C4-2B (cell line): ENCODE data around the gene GMDS.
"Not testable (repeated sequence)": the region's sequence is repeated elsewhere in the genome, so short reads cannot be mapped to it uniquely, and the experiment has no call there.

Experiments used
- H3K27ac ChIP-seq: fragments of 450-650 bp; 2 replicates; pipeline ENCODE4 v1.5.1; 2017
- ZFX ChIP-seq: fragments of 450-650 bp; IDR thresholded peaks from 2 replicates; pipeline ENCODE4 v1.6.1; 2017
- TF ChIP-seq, protein P1 (sequence below): fragments of 450-650 bp; conservative IDR thresholded peaks from 2 replicates; pipeline ENCODE4 v1.5.1; 2017; ENCODE audit warnings: mild to moderate bottlenecking

GMDS gene

GRCh38 chr6:1756472-1757129, 488.8 kb downstream of the GMDS start:
- TF ChIP-seq, protein P1, sequence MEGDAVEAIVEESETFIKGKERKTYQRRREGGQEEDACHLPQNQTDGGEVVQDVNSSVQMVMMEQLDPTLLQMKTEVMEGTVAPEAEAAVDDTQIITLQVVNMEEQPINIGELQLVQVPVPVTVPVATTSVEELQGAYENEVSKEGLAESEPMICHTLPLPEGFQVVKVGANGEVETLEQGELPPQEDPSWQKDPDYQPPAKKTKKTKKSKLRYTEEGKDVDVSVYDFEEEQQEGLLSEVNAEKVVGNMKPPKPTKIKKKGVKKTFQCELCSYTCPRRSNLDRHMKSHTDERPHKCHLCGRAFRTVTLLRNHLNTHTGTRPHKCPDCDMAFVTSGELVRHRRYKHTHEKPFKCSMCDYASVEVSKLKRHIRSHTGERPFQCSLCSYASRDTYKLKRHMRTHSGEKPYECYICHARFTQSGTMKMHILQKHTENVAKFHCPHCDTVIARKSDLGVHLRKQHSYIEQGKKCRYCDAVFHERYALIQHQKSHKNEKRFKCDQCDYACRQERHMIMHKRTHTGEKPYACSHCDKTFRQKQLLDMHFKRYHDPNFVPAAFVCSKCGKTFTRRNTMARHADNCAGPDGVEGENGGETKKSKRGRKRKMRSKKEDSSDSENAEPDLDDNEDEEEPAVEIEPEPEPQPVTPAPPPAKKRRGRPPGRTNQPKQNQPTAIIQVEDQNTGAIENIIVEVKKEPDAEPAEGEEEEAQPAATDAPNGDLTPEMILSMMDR, result no peak
- TF ChIP-seq ZFX, result no peak
- H3K27ac ChIP-seq, result no peak overlapping the region

DNA sequence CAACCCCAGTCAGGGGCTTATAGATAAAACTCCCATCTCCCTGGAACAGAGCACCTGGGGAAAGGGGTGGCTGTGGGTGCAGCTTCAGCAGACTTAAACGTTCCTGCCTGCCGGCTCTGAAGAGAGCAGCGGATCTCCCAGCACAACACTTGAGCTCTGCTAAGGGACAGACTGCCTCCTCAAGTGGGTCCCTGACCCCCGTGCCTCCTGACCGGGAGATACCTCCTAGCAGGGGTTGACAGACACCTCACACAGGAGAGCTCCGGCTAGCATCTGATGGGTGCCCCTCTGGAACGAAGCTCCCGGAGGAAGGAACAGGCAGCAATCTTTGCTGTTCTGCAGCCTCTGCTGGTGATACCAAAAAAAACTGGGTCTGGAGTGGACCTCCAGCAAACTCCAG, 494.3 kb downstream of the GMDS start:
- not testable (repeated sequence) for H3K27ac ChIP-seq

DNA sequence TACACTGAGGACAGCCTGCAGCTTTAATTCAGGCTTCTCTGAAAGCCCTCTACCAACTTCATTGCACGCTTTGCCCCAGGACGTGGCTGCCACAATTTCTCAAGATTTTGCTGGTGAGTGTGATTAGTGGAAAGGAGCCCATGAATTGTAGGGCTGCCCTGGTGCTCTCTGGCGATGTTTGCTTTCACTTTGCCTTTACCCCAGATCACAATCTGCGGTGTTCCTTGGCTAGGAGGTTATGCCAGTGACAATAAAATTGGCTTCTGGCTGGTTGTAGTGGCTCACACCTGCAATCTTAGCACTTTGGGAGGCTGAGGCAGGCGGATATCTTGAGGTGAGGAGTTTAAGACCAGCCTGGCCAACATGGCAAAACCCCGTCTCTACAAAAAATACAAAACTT, 496.4 kb downstream of the GMDS start:
- no peak overlapping the region for H3K27ac ChIP-seq
- TF ChIP-seq, protein P1, result no peak
- TF ChIP-seq ZFX, result no peak

DNA sequence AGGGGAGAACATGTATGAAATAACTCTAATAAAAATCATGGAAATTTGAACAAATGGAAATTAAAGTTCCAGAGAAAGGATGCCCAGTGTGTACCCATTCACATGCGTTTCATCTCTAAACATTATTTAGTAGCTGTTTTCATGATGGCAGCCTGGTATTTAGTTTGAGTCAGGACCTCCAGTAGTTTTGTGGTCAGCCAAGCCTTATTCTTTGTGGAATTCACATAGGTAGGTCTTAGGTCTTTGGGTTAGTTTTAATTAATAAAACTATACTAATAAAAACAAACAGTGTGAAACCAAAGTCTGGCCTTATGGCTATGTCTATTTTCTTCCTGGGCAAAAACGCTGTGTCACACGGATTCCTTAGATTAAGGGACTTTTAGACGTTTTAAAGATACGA, 497.9 kb downstream of the GMDS start:
- TF ChIP-seq, protein P1, result no peak
- no peak for TF ChIP-seq ZFX
- no peak overlapping the region for H3K27ac ChIP-seq

DNA sequence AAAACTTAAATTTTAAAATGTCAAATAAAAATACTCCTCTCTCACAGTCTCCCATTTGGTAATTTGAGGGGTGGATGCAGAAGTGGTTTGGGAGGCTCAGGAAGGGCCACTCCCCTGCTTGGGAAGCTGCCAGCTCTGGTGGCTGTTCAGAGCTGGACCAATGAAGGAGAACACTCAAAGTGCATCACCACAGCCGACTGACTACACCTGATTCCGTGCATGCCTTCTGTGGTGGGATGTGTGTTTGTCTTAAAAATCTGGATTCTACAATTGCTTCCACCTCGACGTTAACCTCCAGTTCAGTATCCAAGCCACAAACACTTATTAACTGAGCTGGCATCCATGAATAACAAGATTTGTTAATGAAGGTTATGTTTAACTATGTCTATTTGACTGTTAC, 498.4 kb downstream of the GMDS start:
- TF ChIP-seq ZFX, result no peak
- H3K27ac ChIP-seq, result no peak overlapping the region

DNA sequence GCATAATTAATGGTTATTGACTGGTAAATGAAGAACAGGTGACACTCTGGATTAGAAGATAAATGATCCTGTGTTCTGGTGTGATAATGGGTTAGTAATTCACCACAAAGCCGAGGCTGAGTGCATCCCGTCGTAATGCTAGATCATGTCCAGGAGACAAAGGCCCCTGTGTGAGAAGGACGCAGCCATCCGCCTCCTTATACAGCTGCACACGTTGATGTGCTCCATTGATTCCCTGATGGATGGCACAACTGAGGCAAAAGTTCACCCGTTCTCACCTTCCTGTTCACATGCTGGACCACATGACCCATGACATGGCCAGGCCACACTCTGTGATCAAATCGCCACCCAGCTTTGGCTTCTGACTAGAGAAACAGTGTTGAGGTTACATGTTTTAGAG, 499.6 kb downstream of the GMDS start:
- TF ChIP-seq ZFX, result no peak
- TF ChIP-seq, protein P1, result no peak
- no peak overlapping the region for H3K27ac ChIP-seq

- TF ChIP-seq, protein P1, result no peak
- no peak for TF ChIP-seq ZFX
- H3K27ac ChIP-seq, result no peak overlapping the region
These were observed 500.9 kb downstream of the GMDS start for GRCh38 chr6:1744543-1744942.

- no peak for TF ChIP-seq ZFX
- TF ChIP-seq, protein P1, result no peak
- no peak overlapping the region for H3K27ac ChIP-seq
These were observed 505.7 kb downstream of the GMDS start for GRCh38 chr6:1739680-1740079.

DNA sequence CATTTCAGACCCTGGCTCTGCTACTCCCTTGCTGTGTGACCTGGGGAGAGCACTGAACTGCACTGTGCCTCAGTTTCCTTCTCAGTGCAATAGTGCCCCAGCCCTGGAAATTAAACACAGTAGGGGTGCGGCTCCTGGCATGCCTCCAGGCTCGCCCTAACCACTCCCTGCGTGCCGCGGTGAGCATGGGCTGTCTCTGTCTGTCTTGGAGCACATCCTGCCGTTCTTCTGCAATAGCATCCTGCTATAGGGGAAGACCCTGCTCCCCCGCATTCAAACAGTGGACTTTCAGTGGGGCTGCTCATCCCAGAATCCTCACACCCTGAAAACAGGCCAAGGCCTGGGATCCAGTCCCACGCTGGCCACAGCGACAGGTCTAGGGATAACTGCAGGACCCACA, 506.2 kb downstream of the GMDS start:
- no peak for TF ChIP-seq ZFX
- no peak overlapping the region for H3K27ac ChIP-seq
